Measurements from ENCODE around the gene SIAH3. TPM values are rescaled to one million over a fixed set of nuclear protein-coding genes. Genes with fewer than 3 reads are reported as not detected.

Gene SIAH3
- polyA plus RNA-seq, 1 donor (not counting 4 experiments of a cell fraction or from before 2014, with no cell fraction given) = 0.12 TPM

- no peak for DNase-seq (ENCODE audit: low read depth, low spot score)
Measured at GRCh38 chr13:45817833-45818232, 33.7 kb downstream of the SIAH3 start.

GRCh38 chr13:45816427-45816826 is 35.1 kb downstream of the SIAH3 start:
- Histone ChIP-seq H3K27ac (ENCODE audit: control insufficient read depth, insufficient read depth, low read length) (no peak overlapping the region), H2AFZ (ENCODE audit: control insufficient read depth, low read length) (no peak overlapping the region), H3K4me1 (ENCODE audit: control insufficient read depth, extremely low read depth, insufficient read depth, low read length) (peaks cover 17% of the 10 kb centered on the region), H3K79me2 (ENCODE audit: control insufficient read depth, insufficient read depth, low read length) (no peaks in the 10 kb centered on the region), H3K36me3 (ENCODE audit: control insufficient read depth in 2 of 2, extremely low read depth in 1 of 2, insufficient read depth in 2 of 2, low read length in 2 of 2) (no peaks in the 10 kb centered on the region), H3K9me3 (ENCODE audit: control insufficient read depth, low read depth, low read length) (no peaks in the 10 kb centered on the region), H3K4me3 (ENCODE audit: control insufficient read depth in 2 of 3, extremely low read depth in 1 of 3, insufficient read depth in 2 of 3, low read depth in 1 of 3, low read length in 3 of 3) (no peak overlapping the region), H4K20me1 (ENCODE audit: control insufficient read depth, extremely low read depth, insufficient read depth, low read length) (no peaks in the 10 kb centered on the region), H3K4me2 (ENCODE audit: control insufficient read depth, extremely low read depth, insufficient read depth, low read depth, low read length) (no peak overlapping the region), H3K9ac (ENCODE audit: control insufficient read depth, extremely low read depth, insufficient read depth, low read length) (no peak overlapping the region), H3K9me1 (ENCODE audit: control insufficient read depth, extremely low read depth, insufficient read depth, low read length) (no peaks in the 10 kb centered on the region), H3K27me3 (ENCODE audit: control insufficient read depth, extremely low read depth, insufficient read depth, low read length) (no peaks in the 10 kb centered on the region)
- dilution Hi-C loops (cut with MboI; ENCODE audit: extremely low pct_ligation_motif_present, low sequenced_read_pairs) = no loop called here
- FAIRE-seq = no peak
- no peak for DNase-seq (ENCODE audit: low read depth, low spot score)
- TF ChIP-seq CTCF (optimal IDR thresholded peaks at IDR 0.05 in 1 of 3, IDR thresholded peaks at IDR 0.05 in 1 of 3, conservative IDR thresholded peaks at IDR 0.05 in 1 of 3; ENCODE audit: extremely low read depth in 1 of 3, insufficient read depth in 2 of 3, low read length in 3 of 3) (no peak), EZH2 (IDR thresholded peaks at IDR 0.05; ENCODE audit: low read length) (no peak)

More at GRCh38 chr13:45817833-45818232, 33.7 kb downstream of the SIAH3 start:
- dilution Hi-C loops (cut with MboI; ENCODE audit: extremely low pct_ligation_motif_present, low sequenced_read_pairs) = no loop called here
- H3K9me3 ChIP-seq (ENCODE audit: control insufficient read depth, low read depth, low read length) = no peaks in the 10 kb centered on the region
- peaks cover 3% of the 10 kb centered on the region for H3K4me1 ChIP-seq (ENCODE audit: control insufficient read depth, extremely low read depth, insufficient read depth, low read length)
- no peak overlapping the region for H3K4me3 ChIP-seq (ENCODE audit: control insufficient read depth in 2 of 3, extremely low read depth in 1 of 3, insufficient read depth in 2 of 3, low read depth in 1 of 3, low read length in 3 of 3)
- no peaks in the 10 kb centered on the region for H3K9me1 ChIP-seq (ENCODE audit: control insufficient read depth, extremely low read depth, insufficient read depth, low read length)
- H3K9ac ChIP-seq (ENCODE audit: control insufficient read depth, extremely low read depth, insufficient read depth, low read length) = no peak overlapping the region
- no peak overlapping the region for H2AFZ ChIP-seq (ENCODE audit: control insufficient read depth, low read length)
- H3K27ac ChIP-seq (ENCODE audit: control insufficient read depth, insufficient read depth, low read length) = no peak overlapping the region
- no peak for TF ChIP-seq EZH2 (IDR thresholded peaks at IDR 0.05; ENCODE audit: low read length)
- TF ChIP-seq CTCF (optimal IDR thresholded peaks at IDR 0.05 in 1 of 3, IDR thresholded peaks at IDR 0.05 in 1 of 3, conservative IDR thresholded peaks at IDR 0.05 in 1 of 3; ENCODE audit: extremely low read depth in 1 of 3, insufficient read depth in 2 of 3, low read length in 3 of 3) = peak in 2 of 3 experiments; percentile 18 to 47
- no peaks in the 10 kb centered on the region for H4K20me1 ChIP-seq (ENCODE audit: control insufficient read depth, extremely low read depth, insufficient read depth, low read length)
- no peaks in the 10 kb centered on the region for H3K79me2 ChIP-seq (ENCODE audit: control insufficient read depth, insufficient read depth, low read length)
- FAIRE-seq = no peak
- H3K4me2 ChIP-seq (ENCODE audit: control insufficient read depth, extremely low read depth, insufficient read depth, low read depth, low read length) = no peak overlapping the region
- H3K36me3 ChIP-seq (ENCODE audit: control insufficient read depth in 2 of 2, extremely low read depth in 1 of 2, insufficient read depth in 2 of 2, low read length in 2 of 2) = no peaks in the 10 kb centered on the region
- no peaks in the 10 kb centered on the region for H3K27me3 ChIP-seq (ENCODE audit: control insufficient read depth, extremely low read depth, insufficient read depth, low read length)
